ENCODE measurements around the gene RTN4.

Gene RTN4

DNA sequence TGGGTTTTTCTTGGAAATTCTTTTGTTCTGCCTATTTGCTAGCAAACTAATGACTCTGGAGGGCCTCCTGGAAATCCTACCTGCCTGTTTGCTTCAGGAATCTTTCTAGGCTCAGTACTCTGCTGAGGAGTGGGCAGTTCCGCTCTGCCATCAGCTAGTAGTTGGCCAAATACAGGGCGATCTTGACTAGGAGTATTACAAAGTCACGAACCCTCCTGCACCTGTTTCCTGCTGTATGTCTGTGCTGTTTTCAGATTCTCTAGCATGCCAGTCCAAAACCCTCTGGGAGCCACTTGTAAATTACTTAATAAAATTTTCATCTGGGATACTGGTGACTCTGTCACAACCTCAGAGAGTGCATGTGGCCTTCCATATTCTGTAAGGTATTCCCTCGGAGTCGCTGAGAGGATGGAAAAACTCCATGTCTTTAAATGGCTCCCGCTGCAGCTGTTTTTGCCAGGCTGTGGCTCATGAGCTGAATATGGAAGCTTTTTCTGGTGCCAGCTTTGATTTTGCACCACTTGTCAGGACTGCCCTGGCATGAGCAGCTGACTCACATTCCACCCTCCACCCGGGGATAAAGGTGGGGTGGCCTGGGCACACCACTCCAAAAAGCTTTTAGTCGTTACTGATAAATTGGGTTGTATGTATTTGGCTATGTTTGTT is 123.0 kb downstream of the RTN4 start:
- no peak for DNase-seq

DNA sequence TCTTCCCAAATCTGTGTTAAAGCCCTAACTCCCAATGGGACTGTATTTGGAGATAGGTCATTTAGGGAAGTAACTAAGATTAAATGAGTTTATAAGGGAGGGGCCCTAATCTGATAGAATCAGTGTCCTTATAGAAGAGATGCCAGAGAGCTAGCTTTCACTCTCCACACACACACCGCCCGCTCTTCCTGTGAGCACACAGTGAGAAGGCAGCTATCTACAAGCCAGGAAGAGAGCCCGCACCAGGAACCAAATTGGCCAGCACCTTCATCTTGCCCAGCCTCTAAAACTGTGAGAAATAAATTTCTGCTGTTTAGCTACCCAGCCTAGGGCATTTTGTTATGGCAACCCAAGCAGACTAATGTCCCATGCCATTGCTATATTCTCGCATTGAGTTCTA is 125.2 kb downstream of the RTN4 start:
- DNase-seq: no peak

GRCh38 chr2:54924121-54924520 is 126.1 kb downstream of the RTN4 start:
- DNase-seq: no peak
